ENCODE results near the gene HSF2. TPM values are rescaled to one million over a fixed set of nuclear protein-coding genes. Genes with fewer than 3 reads are reported as not detected.

HSF2 gene
- total and polyA plus RNA-seq, 10 of the 15 experiments (the other 5 are each of a cell fraction or from before 2014, with no cell fraction given) = 9.5 to 38.3 (median 16.8) TPM

DNA sequence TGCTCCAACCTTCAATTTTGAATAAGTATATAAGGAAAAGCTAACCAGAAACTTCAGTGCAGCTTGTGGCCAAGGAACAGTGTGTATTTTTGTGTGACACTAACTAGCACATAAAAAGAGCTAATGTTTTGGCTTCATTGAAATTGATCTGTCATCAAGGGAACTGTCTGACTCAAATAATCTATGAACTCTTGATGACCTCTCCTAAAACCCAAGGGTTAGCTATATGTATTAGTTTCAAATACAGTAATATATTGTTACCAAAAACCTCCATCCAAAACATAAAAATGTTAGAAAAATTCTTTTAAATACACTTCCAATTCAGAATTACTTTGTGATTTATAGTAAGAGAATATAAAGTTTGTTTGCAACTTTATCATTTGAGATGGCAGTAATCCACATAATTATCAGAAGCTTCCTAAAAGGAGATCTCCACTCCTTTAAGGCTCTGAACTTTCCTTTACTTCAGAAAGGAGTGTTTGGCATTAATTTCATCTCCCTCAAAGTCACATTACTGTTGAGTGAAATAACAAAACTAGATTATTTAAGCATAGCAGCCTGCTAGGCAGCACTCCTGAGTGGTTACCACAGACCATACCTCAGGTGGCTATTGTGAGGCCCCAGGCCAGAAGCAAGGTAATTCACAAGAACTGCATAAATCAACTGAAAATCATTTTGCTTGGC is 46.3 kb upstream of the HSF2 start (continued):
- TF ChIP-seq, protein P1, sequence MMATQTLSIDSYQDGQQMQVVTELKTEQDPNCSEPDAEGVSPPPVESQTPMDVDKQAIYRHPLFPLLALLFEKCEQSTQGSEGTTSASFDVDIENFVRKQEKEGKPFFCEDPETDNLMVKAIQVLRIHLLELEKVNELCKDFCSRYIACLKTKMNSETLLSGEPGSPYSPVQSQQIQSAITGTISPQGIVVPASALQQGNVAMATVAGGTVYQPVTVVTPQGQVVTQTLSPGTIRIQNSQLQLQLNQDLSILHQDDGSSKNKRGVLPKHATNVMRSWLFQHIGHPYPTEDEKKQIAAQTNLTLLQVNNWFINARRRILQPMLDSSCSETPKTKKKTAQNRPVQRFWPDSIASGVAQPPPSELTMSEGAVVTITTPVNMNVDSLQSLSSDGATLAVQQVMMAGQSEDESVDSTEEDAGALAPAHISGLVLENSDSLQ (IDR thresholded peaks at IDR 0.05) = no peak
- TF ChIP-seq CREM (IDR thresholded peaks at IDR 0.05; ENCODE audit: low read depth) = no peak

- H3K27ac ChIP-seq (ENCODE audit: control insufficient read depth, insufficient read depth) = no peak overlapping the region
- CTCF ChIA-PET = interaction anchor here (1.3 kb wide), 1 partner anchor 169 kb away, joined by 3 read pairs; no protein-coding TSS in a partner anchor
- WGBS (ENCODE audit: insufficient coverage, insufficient replicate concordance, low lambda C conversion rate, missing lambda C conversion rate) = 39% methylated on average over 10 of the region's 11 CpGs
- H3K4me1 ChIP-seq (ENCODE audit: control insufficient read depth, insufficient read depth, low read length) = no peaks in the 10 kb centered on the region
- TF ChIP-seq SREBF1 (IDR thresholded peaks at IDR 0.05; ENCODE audit: low read length) (no peak), TCF7 (IDR thresholded peaks at IDR 0.05; ENCODE audit: borderline replicate concordance) (no peak), CBFB (IDR thresholded peaks at IDR 0.05; ENCODE audit: low read depth) (no peak), KLF5 (IDR thresholded peaks at IDR 0.05; ENCODE audit: partially characterized antibody) (no peak)
- RAD21 ChIA-PET (ENCODE audit: unreplicated experiment) = no interaction called here
- SMC1A ChIA-PET (ENCODE audit: uncharacterized antibody, unreplicated experiment) = interaction anchor here (1.5 kb wide), 1 partner anchor 89 kb away, joined by 3 read pairs; no protein-coding TSS in a partner anchor
- H3K9me3 ChIP-seq (replicated peaks; ENCODE audit: control insufficient read depth, insufficient read depth, low read length) = no peaks in the 10 kb centered on the region
- BruUV-seq (replicated peaks) = no TSS peak
- DNase-seq (ENCODE audit: low read depth, low spot score) = no peak
- ATAC-seq = no peak
- H3K4me3 ChIP-seq = no peak overlapping the region
- in situ Hi-C loops (cut with MboI) = no loop called here
- intact Hi-C loops (cut with micrococcal nuclease; ENCODE audit: unreplicated experiment) = no loop called here
- no peaks in the 10 kb centered on the region for H3K79me2 ChIP-seq (ENCODE audit: control insufficient read depth, insufficient read depth, low read length)
- no peak overlapping the region for H3K4me2 ChIP-seq (ENCODE audit: control insufficient read depth, insufficient read depth)
- no peak for FAIRE-seq
- POLR2A ChIA-PET = no interaction called here
- H3K27me3 ChIP-seq (replicated peaks in 1 of 2; ENCODE audit: control insufficient read depth in 2 of 2, insufficient read depth in 2 of 2, low read length in 1 of 2) = no peaks in the 10 kb centered on the region
- no peak overlapping the region for H2AFZ ChIP-seq (ENCODE audit: control insufficient read depth, low read depth, low read length)
- H4K20me1 ChIP-seq (ENCODE audit: control insufficient read depth, insufficient read depth) = no peaks in the 10 kb centered on the region
- no peaks in the 10 kb centered on the region for H3K36me3 ChIP-seq (ENCODE audit: control insufficient read depth in 2 of 2, insufficient read depth in 2 of 2, low read length in 1 of 2)
- H3K9ac ChIP-seq (ENCODE audit: control insufficient read depth, insufficient read depth, low read length) = no peak overlapping the region
These were observed 38.6 kb upstream of the HSF2 start for GRCh38 chr6:122360809-122361208.
